Caco-2 (cell line): ENCODE data around the gene STRADA. TPM values are rescaled to one million over a fixed set of nuclear protein-coding genes. Genes with fewer than 3 reads are reported as not detected.

Experiments used
- BruUV-seq: library from RNA; stranded (reverse); fragments of 400-500 nt; replicated peaks from 2 replicates; lab custom pipeline; 2021; lab: Mats Ljungman, UMichigan
- CTCF ChIA-PET: fragments of 300-600 bp; sonication (Branson Sonifier 250); formaldehyde crosslinking; loops from one replicate; lab custom pipeline; 2022; ENCODE audit warnings: antibody characterized with exemption; lab: Charles Lee
- POLR2A ChIA-PET: fragments of 300-600 bp; sonication (Branson Sonifier 250); formaldehyde crosslinking; loops from one replicate; lab custom pipeline; 2022; ENCODE audit warnings: antibody characterized with exemption; lab: Charles Lee
- DNase-seq, 2 experiments: peaks; one replicate each; pipeline versions ENCODE4 v3.0.0 to v3.0.0-alpha.2; 2020 to 2022
- H3K27me3 ChIP-seq: replicated peaks from 2 replicates; pipeline ENCODE4 v1.6.0; 2011; ENCODE audit warnings: low read length; ENCODE audit not compliant: control insufficient read depth, insufficient read depth
- H3K36me3 ChIP-seq: 2 replicates; pipeline ENCODE4 v1.5.1; 2011; ENCODE audit warnings: low read length; ENCODE audit not compliant: control insufficient read depth, insufficient read depth
- H3K4me1 ChIP-seq: fragments of 250-450 bp; sonication (Bioruptor Pico); 2 replicates; pipeline ENCODE4 v1.5.1; 2020; ENCODE audit warnings: mild to moderate bottlenecking
- H3K4me3 ChIP-seq: 2 replicates; pipeline ENCODE4 v1.5.1; 2011; ENCODE audit warnings: low read depth, mild to moderate bottlenecking, control low read depth, low read length
- H3K9me3 ChIP-seq: fragments of 250-450 bp; sonication (Bioruptor Pico); 2 replicates; pipeline ENCODE4 v1.5.1; 2020; ENCODE audit warnings: mild to moderate bottlenecking, moderate library complexity
- H3K27ac Mint-ChIP-seq: one replicate; pipeline ENCODE4 v1.8.0; 2022; ENCODE audit warnings: mixed read lengths; ENCODE audit not compliant: unreplicated experiment
- H3K27me3 Mint-ChIP-seq: one replicate; pipeline ENCODE4 v1.8.0; 2022; ENCODE audit warnings: mixed read lengths; ENCODE audit not compliant: insufficient read depth, unreplicated experiment
- H3K36me3 Mint-ChIP-seq: one replicate; pipeline ENCODE4 v1.8.0; 2022; ENCODE audit warnings: mild to moderate bottlenecking, mixed read lengths; ENCODE audit not compliant: insufficient read depth, unreplicated experiment
- H3K4me1 Mint-ChIP-seq: one replicate; pipeline ENCODE4 v1.8.0; 2022; ENCODE audit warnings: low read depth, mixed read lengths; ENCODE audit not compliant: unreplicated experiment
- H3K4me3 Mint-ChIP-seq: one replicate; pipeline ENCODE4 v1.8.0; 2022; ENCODE audit warnings: mild to moderate bottlenecking, moderate library complexity, mixed read lengths; ENCODE audit not compliant: unreplicated experiment
- H3K9me3 Mint-ChIP-seq: one replicate; pipeline ENCODE4 v1.8.0; 2022; ENCODE audit warnings: mixed read lengths; ENCODE audit not compliant: unreplicated experiment
- intact Hi-C: fragments of 100-400 bp; cut with micrococcal nuclease; formaldehyde crosslinking; loops from one replicate; pipeline ENCODE4 v1.10.0; 2022; ENCODE audit not compliant: unreplicated experiment
- total RNA-seq: library from RNA; stranded (reverse); gene quantifications from 2 replicates; pipeline ENCODE4 v1.2.3, GENCODE V29; 2022
- TF ChIP-seq, protein P1 (sequence below), 2 experiments: fragments of 200-600 bp in 1 of 2; IDR thresholded peaks; 1 replicate in 1 of 2; 2 replicates in 1 of 2; pipeline versions ENCODE4 v1.5.1 to v1.8.0; 2011 to 2022; ENCODE audit warnings: antibody characterized with exemption in 1 of 2, control low read depth in 1 of 2, inconsistent platforms in 1 of 2, low read depth in 1 of 2, low read length in 1 of 2, mild to moderate bottlenecking in 1 of 2, moderate library complexity in 1 of 2; ENCODE audit not compliant: insufficient read depth in 1 of 2, severe bottlenecking in 1 of 2, unreplicated experiment in 1 of 2

Gene STRADA
- total RNA-seq, 1 experiment from 2014 or later: 23.4 TPM

DNA sequence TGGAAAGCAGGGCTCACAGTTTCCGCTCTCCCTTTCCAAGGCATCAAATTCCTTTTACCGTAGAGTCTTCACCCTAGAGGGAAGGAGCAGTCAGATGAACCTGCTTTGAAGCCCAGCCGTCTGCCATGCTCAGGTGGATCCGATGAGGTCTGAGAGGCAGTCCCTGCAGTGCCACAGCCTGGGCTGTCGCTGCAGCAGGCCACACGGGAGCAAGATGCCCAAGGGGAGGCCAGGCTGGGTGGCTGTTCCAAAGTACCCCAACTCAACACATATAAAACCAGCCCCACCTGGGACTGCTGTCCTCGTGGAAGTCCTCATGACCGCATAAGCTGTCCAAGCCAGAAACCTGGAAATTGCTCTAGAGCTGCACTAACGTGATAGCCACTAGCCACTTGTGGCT lies 36.8 kb downstream of the STRADA start:
- H3K36me3 ChIP-seq: no peaks in the 10 kb centered on the region

DNA sequence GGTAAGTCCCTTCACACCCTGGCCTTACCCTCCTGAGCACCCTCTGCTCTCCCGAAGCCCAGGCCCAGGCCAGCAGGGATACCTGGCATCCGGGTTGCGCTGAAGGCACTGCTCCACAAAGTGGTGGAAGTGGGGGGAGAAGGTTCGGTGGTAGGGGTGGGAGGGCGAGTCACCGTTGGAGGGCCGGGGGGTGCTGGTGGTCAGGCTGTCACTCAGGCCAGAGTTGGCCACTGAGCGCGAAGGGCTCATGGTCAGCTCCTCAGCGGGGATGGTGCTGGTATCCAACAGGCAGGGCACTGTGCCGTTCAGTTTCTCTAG lies 37.4 kb downstream of the STRADA start:
- no peak overlapping the region for H3K27ac Mint-ChIP-seq
- no peaks in the 10 kb centered on the region for H3K4me1 Mint-ChIP-seq
- BruUV-seq: no TSS peak
- DNase-seq: no peak
- Histone ChIP-seq H3K9me3 (no peaks in the 10 kb centered on the region), H3K36me3 (no peaks in the 10 kb centered on the region), H3K4me3 (no peak overlapping the region), H3K4me1 (no peaks in the 10 kb centered on the region), H3K27me3 (no peaks in the 10 kb centered on the region)
- H3K9me3 Mint-ChIP-seq: no peaks in the 10 kb centered on the region
- no peaks in the 10 kb centered on the region for H3K27me3 Mint-ChIP-seq
- intact Hi-C loops: loop anchor here (5.0 kb wide), 1 partner anchor 38 kb away; the partner anchor contains the start of gene STRADA
- ChIA-PET CTCF (no interaction called here), POLR2A (no interaction called here)
- TF ChIP-seq, protein P1, sequence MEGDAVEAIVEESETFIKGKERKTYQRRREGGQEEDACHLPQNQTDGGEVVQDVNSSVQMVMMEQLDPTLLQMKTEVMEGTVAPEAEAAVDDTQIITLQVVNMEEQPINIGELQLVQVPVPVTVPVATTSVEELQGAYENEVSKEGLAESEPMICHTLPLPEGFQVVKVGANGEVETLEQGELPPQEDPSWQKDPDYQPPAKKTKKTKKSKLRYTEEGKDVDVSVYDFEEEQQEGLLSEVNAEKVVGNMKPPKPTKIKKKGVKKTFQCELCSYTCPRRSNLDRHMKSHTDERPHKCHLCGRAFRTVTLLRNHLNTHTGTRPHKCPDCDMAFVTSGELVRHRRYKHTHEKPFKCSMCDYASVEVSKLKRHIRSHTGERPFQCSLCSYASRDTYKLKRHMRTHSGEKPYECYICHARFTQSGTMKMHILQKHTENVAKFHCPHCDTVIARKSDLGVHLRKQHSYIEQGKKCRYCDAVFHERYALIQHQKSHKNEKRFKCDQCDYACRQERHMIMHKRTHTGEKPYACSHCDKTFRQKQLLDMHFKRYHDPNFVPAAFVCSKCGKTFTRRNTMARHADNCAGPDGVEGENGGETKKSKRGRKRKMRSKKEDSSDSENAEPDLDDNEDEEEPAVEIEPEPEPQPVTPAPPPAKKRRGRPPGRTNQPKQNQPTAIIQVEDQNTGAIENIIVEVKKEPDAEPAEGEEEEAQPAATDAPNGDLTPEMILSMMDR (IDR thresholded peaks at IDR 0.05; ENCODE audit: insufficient read depth in 1 of 2, low read depth in 1 of 2, low read length in 1 of 2, severe bottlenecking in 1 of 2, unreplicated experiment in 1 of 2): no peak
- no peak overlapping the region for H3K4me3 Mint-ChIP-seq
- H3K36me3 Mint-ChIP-seq: peaks cover 8% of the 10 kb centered on the region

More for the DNA sequence above, 36.8 kb downstream of the STRADA start:
- H3K9me3 Mint-ChIP-seq: no peaks in the 10 kb centered on the region
- H3K4me1 Mint-ChIP-seq: no peaks in the 10 kb centered on the region
- intact Hi-C loops: loop anchor here (5.0 kb wide), 1 partner anchor 37 kb away; the partner anchor contains the start of gene STRADA
- ChIA-PET POLR2A (no interaction called here), CTCF (no interaction called here)
- H3K36me3 Mint-ChIP-seq: peaks cover 8% of the 10 kb centered on the region
- H3K27me3 Mint-ChIP-seq: no peaks in the 10 kb centered on the region
- no peak for DNase-seq
- H3K27ac Mint-ChIP-seq: no peak overlapping the region
- no peaks in the 10 kb centered on the region for H3K4me1 ChIP-seq
- no peaks in the 10 kb centered on the region for H3K27me3 ChIP-seq
- no peaks in the 10 kb centered on the region for H3K9me3 ChIP-seq
- TF ChIP-seq, protein P1 (IDR thresholded peaks at IDR 0.05; ENCODE audit: insufficient read depth in 1 of 2, low read depth in 1 of 2, low read length in 1 of 2, severe bottlenecking in 1 of 2, unreplicated experiment in 1 of 2): no peak
- BruUV-seq: no TSS peak
- no peak overlapping the region for H3K4me3 Mint-ChIP-seq
- H3K4me3 ChIP-seq: no peak overlapping the region

DNA sequence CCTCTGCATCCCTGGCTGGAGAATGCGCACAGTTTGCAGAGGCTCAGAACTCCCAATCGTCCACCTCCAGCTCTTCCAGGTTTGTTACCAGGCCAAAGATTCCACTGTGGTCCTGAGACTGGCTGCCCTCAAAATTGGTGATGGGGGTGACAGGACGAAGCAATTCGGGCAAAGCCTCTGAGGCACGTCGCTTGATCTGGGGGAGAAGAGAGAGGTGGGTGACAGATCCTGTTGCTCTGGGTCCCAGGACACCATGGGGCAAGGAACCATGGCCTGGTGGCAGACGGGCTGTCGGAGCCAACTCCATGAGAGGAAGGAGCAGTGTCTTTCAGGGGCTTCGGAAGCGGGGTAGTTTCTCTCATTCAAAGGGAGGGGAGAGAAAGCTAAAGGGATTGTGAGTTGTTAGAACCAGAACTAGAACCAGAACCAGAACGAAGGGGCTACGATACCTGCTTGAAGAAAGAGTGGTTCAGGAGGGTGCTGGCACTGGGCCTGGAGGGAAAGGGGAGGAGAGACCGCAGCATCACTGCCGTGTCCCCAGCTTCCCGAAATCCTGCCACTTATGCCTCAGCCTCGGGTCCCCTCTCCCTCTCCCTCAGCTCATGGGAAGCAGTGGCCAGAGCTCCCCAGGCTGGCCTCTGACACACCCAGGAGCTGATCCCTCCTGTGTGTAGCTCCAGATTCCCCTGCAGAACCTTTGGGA lies 37.9 kb downstream of the STRADA start:
- no peak overlapping the region for H3K27ac Mint-ChIP-seq
- intact Hi-C loops: loop anchor here (5.0 kb wide), 1 partner anchor 39 kb away; the partner anchor contains the start of gene STRADA
- H3K36me3 Mint-ChIP-seq: peaks cover 8% of the 10 kb centered on the region
- Histone ChIP-seq H3K36me3 (no peaks in the 10 kb centered on the region), H3K9me3 (no peaks in the 10 kb centered on the region), H3K4me1 (no peaks in the 10 kb centered on the region), H3K4me3 (no peak overlapping the region), H3K27me3 (no peaks in the 10 kb centered on the region)
- H3K4me1 Mint-ChIP-seq: no peaks in the 10 kb centered on the region
- TF ChIP-seq, protein P1 (IDR thresholded peaks at IDR 0.05; ENCODE audit: insufficient read depth in 1 of 2, low read depth in 1 of 2, low read length in 1 of 2, severe bottlenecking in 1 of 2, unreplicated experiment in 1 of 2): no peak
- H3K27me3 Mint-ChIP-seq: no peaks in the 10 kb centered on the region
- ChIA-PET CTCF (no interaction called here), POLR2A (no interaction called here)
- H3K9me3 Mint-ChIP-seq: no peaks in the 10 kb centered on the region
- no peak for DNase-seq
- no peak overlapping the region for H3K4me3 Mint-ChIP-seq
- BruUV-seq: no TSS peak
